HEK293 (cell line): ENCODE results near the gene CSF3R.
"Not testable (repeated sequence)": the region's sequence is repeated elsewhere in the genome, so short reads cannot be mapped to it uniquely, and the experiment has no call there.

ENCODE experiments used
- ZNF114 ChIP-seq: fragments of 450-650 bp; formaldehyde crosslinking; IDR thresholded peaks from 2 replicates; pipeline ENCODE4 v1.5.0; 2017; ENCODE audit warnings: missing biosample characterization, missing genetic modification characterization
- ZNF416 ChIP-seq: fragments of 450-650 bp; formaldehyde crosslinking; IDR thresholded peaks from 2 replicates; pipeline ENCODE4 v1.5.1; 2016; ENCODE audit warnings: missing biosample characterization, missing genetic modification characterization
- TF ChIP-seq, protein P1 (sequence below): fragments of 450-650 bp; formaldehyde crosslinking; IDR thresholded peaks from 2 replicates; pipeline ENCODE4 v1.5.1; 2016; ENCODE audit warnings: missing biosample characterization, missing genetic modification characterization

DNA sequence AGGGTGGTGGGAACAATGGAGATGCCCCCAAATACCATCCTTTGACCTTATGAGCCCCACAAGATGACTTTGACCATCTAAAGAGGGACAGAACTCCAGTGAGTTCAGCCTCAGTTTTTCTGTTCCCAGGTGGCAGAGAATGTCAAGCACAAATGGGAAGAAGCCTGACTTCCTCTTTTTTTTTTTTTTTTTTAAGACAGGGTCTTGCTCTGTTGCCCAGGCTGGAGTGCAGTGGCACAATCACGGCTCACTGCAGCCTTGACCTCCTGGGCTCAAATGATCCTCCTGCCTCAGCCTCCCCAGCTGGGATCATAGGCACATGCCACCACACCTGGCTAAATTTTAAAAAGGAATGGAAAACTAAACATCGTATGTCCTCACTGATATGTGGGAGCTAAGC lies 28.5 kb upstream of the CSF3R start:
- TF ChIP-seq ZNF114 (tag by site-specific recombination); ZNF416: not testable (repeated sequence)
- TF ChIP-seq, protein P1, sequence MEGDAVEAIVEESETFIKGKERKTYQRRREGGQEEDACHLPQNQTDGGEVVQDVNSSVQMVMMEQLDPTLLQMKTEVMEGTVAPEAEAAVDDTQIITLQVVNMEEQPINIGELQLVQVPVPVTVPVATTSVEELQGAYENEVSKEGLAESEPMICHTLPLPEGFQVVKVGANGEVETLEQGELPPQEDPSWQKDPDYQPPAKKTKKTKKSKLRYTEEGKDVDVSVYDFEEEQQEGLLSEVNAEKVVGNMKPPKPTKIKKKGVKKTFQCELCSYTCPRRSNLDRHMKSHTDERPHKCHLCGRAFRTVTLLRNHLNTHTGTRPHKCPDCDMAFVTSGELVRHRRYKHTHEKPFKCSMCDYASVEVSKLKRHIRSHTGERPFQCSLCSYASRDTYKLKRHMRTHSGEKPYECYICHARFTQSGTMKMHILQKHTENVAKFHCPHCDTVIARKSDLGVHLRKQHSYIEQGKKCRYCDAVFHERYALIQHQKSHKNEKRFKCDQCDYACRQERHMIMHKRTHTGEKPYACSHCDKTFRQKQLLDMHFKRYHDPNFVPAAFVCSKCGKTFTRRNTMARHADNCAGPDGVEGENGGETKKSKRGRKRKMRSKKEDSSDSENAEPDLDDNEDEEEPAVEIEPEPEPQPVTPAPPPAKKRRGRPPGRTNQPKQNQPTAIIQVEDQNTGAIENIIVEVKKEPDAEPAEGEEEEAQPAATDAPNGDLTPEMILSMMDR (tag by site-specific recombination) = not testable (repeated sequence)
